GM21360 (cell line): ENCODE data around the gene PTGS1.

Experiments used
- ATAC-seq: cut with Tn5 transposase; IDR thresholded peaks from one replicate; pipeline ENCODE4 v1.9.1; 2021; ENCODE audit warnings: mild to moderate bottlenecking, moderate library complexity; ENCODE audit not compliant: unreplicated experiment

The PTGS1 gene

DNA sequence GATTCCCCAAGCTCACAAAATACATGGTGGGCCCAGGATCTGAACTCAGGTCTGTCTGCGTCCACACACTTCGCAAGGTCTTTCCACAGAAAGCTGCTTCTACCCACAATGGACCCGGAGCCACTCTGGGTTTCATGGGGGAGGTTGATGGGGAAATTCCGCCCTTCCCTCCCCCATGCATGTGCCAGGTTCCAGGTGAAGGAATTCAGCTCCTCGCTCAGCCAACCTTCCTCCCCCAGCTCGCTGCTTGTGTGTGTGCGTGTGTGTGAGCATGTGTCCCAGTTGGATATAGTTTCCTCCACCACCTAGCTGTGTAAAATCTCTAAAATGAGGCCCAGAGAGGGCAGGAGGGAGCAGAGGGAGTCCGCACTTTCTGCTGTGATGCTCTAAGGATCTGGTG lies 1.0 kb downstream of the PTGS1 start:
- ATAC-seq = no peak

DNA sequence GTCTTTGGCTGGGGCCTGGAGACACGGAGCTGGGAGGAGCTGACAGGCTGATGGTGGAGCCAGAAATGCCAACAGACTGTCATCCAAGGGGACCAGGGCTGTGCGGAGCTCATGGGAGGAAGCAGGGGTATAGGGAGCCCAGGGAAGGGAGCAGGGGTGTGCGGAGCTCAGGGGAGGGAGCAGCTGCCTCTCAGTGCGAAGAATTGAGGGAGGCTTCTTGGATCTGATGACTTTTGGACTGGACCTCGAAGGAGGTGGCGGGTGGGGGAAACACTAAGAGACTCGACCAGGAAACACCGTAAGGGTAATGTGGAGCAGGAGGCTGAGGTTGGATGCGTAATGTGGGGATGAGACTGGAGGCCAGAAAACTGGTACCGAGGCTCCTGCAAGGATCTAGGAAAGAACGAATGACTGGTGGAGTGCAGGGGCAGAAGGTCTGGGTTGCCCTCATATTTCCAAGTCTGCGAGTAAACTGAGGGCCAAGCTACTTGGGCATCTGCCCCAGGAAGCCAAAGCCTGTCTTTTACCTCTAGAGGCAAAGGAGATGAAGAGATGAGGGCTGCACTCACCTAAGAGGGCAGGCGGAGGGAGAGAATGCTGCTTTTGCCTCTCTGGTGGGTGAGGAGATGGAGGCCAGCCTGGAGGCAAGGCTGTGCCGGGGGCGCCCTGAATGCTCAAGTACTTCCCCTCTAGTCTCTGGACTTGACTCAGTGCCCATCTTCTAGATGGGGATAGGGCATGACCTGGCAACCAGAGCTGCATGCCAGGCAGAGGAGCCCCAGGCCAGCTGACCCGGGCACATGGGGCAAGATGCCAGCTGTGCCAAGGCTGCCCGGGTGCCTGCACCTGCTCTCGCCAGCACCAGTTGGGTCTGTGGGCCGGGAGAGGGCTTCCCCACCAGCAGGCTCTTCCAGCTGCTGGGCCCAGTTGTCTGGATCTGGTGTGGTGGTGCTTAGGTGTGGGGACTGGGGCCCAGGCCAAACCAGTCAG lies 2.3 kb downstream of the PTGS1 start:
- no peak for ATAC-seq

DNA sequence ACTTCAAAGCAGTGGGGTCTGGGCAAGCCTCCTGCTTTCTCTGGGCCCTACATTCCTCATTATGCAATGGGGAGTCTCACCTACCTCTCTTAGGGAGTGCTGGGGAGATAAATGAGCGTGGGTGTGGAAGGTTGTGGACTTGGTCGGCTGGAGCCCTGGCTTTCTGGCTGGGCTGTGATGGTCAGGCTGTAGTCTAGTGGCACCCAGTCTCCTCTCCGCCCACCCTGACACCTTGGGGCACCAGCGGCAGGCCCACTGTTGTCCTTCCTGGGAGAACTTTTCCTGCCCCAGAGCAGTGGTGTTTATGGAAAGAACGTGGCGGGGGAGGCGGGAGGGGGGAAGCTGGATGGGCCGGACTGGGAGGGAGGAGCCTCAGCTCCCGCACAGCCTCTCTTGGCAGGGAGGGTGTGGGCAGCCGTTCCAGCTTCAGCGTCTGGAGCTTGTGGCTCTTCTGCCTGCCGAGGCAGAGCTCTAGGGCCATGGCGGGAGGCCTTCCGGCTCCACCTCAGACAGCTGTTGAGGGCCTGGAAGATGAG lies 4.1 kb downstream of the PTGS1 start:
- ATAC-seq = no peak

DNA sequence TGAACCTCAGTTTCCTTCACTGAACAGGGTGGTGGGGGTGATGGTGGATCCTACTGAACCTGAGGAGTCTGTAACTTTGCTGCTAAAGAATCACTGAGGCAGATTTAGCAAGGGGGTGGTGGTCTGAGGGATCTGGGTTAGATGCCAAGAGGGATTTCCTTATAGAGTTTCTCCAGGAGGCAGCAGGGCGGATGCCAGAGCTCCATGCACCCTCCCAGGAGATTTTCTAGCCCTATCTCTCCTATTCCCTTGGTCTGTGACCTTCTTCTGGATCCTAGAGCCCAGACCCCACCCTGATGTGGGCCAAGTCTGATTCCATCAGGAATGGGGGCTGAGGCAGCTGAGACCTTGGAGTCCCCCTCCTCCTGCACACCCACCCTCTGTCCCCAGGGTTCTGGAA lies 6.0 kb downstream of the PTGS1 start:
- no peak for ATAC-seq

DNA sequence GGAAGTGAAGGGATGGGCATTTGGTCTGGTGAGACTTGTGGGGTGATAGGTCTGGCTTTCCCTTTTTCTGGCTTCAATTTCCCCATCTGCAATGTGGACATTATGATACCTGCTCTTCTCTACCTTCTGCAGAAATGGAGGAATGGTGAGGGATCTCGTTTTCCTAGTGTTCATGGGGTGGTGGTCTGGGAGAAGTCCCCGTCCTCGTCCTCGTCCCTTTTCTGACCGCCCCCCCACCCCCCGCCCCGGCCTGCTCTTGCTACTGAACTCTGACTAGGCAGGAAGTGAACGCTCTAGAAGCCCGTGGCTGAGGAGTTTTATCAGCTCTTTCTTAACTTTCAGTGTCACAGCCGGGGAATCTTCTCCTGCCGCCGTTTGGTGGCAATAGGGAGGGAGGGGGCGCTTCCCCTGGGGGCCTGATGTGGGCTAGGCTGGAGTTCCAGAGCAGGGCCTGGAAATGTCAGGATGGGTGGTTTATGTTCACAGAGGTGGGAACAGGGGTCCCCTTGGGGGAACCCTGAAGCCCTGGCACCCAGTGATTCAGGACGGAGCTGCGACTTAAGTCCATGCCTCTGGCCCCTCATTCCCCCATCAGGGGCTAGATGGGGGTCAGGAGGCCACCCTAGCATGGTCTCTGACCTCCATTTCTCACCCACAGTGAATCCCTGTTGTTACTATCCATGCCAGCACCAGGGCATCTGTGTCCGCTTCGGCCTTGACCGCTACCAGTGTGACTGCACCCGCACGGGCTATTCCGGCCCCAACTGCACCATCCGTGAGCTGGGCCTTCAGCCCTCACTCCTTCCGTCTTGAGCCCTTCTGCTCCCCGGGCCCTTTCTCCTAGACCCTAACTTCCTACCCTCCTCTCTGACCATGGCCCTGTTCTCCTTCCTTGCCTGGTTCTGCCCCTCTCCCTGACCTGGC lies 6.7 kb downstream of the PTGS1 start:
- no peak for ATAC-seq

DNA sequence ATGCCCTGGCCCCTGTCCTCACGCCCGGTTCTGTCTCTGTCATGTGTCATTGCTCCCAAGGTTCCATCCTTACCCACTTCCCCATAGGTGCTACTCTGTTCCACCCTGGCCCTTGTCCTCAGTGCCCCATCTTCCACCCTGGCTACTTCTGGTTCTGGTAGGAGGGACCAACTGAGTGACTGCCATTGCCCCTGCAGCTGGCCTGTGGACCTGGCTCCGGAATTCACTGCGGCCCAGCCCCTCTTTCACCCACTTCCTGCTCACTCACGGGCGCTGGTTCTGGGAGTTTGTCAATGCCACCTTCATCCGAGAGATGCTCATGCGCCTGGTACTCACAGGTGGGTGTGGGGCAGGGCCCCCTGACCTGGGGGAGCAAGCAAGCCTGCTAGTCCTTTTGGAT lies 7.4 kb downstream of the PTGS1 start:
- no peak for ATAC-seq

DNA sequence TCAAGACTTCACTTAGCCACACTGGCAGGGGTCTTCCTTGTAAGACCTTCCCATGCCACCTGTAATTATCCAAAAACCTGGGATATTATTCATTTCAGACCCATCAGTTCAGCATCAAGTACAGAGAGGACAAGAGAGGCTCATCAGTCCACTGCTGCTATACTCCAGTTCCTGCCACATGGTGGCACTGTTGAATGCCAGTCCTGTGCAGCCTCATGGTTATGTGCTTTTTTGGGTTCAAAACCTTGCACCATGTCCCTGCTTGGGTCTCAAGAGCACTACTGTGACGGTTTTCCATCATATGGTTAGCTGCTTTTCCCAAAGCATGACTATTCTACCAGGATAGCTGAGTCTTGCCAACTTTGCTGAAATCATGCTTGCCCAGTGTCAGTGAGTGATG lies 8.5 kb downstream of the PTGS1 start:
- ATAC-seq = no peak

DNA sequence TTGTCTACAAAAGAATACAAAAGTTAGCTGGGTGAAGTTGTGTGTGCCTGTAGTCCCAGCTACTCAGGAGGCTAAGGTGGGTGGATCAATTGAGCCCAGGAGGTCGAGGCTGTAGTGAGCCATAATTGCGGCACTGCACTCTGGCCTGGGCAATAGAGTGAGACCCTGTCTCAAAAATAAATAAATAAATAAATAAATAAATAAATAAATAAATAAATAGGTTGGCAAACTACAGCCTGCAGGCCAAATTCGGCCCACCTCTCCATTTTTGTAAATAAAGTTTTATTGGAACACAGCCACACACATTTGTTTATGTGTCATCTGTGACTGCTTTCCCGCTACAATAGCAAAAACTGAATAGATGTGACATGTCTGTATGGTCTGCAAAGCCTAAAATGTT lies 9.5 kb downstream of the PTGS1 start:
- no peak for ATAC-seq

DNA sequence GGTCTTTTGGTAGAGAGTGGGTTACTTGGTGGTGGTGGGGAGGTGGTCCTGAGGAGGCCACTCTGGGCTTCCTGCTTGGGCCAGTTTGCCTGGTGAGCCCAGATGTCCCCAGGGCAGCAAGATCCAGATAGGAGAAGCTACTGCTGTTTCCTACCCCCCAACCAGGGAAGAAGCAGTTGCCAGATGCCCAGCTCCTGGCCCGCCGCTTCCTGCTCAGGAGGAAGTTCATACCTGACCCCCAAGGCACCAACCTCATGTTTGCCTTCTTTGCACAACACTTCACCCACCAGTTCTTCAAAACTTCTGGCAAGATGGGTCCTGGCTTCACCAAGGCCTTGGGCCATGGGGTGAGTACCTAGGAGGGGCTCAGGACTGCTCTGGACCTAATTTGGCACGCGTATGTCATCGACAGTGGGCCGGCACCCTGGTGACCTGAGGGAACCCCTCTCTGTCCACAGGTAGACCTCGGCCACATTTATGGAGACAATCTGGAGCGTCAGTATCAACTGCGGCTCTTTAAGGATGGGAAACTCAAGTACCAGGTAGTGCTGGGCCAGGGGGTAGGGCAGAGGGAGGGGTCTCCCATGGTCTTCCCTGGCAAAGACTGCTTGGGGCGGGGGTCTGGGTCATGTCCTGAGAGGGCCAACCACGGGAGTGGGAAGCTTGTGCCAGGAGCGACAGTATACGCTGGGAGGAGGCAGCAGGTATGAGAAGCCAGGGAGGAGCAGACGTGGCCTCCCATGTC lies 10.6 kb downstream of the PTGS1 start:
- ATAC-seq = no peak

DNA sequence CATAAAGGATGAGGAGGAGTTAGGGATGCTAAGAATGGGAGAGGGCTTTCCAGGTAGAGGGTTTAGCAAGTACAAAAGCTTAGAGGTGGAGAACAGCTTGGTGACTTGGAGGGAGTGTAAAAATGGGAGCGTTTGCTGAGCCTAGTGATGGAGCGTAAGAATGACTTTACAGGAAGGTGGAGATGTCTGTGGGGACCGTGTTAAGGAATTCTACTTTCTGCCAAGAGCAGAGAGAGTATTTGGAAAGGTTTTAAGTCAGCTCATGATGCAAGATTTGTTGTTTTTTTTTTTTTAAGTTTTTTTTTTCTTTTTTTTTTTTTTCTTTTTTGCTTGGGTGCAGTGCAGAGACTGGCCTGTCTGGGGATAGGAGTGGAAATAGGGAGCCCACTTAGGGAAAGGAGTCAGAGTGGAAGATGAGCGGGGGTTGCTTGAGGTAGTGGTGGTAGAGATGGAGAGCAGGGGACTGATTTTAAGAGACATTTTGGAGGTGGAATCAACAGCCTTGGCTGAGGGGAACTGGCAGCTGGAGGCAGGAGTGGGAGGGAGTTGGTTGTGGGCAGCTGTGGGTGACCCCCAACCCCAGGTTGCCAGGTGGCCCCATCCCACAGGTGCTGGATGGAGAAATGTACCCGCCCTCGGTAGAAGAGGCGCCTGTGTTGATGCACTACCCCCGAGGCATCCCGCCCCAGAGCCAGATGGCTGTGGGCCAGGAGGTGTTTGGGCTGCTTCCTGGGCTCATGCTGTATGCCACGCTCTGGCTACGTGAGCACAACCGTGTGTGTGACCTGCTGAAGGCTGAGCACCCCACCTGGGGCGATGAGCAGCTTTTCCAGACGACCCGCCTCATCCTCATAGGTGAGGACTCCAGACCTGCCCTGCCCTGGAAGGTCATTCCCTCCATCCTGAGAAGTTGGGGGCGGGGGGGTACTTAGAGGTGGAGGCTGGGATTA lies 12.4 kb downstream of the PTGS1 start:
- no peak for ATAC-seq

DNA sequence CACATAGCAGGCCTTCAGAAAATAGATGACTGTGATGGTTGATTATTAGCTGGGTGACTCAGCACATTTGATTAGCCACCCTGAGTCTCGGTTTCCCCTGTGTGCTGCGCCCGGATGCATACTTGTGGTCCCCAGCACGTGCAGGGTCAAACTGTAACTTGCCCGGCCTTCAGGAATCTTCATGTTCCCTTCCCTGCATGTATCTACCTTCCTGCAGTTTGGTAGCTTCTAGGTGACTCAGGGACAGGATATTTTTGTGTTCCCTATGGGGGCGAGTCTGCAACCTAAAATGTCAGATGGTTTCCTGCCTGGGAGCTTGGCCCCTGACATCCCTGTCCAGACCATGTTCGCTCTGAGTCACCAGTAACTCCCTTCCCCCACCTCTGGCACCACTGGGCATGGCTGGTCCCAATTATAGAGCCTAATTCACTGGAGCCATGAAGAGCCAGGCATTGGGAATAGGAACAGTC lies 13.2 kb downstream of the PTGS1 start:
- no peak for ATAC-seq

DNA sequence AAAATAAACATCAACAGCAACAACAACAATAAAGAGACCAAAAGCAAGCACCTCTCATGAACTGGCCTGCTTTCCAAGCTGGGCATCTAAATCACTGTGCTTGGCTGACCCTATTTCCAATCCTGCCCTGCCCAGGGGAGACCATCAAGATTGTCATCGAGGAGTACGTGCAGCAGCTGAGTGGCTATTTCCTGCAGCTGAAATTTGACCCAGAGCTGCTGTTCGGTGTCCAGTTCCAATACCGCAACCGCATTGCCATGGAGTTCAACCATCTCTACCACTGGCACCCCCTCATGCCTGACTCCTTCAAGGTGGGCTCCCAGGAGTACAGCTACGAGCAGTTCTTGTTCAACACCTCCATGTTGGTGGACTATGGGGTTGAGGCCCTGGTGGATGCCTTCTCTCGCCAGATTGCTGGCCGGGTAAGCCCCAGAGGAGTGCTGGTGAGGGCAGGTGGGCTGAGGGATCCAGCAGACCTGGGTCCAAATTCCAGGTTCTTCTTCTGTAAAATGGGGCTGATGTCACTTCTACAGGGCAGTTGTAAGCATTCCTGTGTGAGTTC lies 15.6 kb downstream of the PTGS1 start:
- ATAC-seq = no peak

DNA sequence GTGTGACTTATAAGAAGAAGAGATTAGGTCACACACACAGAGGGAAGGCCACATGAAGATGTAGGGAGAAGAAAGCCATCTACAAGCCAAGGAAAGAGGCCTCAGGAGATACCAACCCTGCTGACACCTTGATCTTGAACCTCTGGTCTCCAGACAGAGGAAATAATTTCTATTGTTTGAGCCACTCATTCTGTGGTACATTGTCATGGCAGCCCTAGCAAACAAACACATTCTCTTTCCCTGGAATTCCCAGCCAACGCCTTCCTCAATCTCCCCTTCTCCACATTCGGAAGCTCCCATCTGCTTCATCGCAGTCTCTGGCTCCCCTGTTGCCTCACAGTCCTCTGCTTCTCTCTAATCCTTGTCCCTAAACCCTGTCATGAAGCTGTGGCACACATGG lies 16.7 kb downstream of the PTGS1 start:
- no peak for ATAC-seq

DNA sequence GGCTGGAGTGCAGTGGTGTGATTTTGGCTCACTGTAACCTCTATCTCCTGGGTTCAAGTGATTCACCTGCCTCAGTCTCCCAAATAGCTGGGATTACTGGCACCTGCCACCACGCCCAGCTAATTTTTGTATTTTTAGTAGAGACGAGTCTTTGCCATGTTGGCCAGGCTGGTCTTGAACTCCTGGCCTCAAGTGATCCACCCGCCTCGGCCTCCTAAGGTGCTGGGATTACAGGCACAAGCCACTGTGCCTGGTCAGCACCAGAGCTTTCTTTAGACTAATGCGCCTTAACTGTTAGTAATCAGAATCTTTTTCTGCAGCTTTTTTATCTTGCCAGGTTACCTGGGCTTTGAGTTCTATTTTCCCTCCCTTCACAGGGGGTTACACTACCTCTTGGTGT lies 18.4 kb downstream of the PTGS1 start:
- ATAC-seq = no peak

DNA sequence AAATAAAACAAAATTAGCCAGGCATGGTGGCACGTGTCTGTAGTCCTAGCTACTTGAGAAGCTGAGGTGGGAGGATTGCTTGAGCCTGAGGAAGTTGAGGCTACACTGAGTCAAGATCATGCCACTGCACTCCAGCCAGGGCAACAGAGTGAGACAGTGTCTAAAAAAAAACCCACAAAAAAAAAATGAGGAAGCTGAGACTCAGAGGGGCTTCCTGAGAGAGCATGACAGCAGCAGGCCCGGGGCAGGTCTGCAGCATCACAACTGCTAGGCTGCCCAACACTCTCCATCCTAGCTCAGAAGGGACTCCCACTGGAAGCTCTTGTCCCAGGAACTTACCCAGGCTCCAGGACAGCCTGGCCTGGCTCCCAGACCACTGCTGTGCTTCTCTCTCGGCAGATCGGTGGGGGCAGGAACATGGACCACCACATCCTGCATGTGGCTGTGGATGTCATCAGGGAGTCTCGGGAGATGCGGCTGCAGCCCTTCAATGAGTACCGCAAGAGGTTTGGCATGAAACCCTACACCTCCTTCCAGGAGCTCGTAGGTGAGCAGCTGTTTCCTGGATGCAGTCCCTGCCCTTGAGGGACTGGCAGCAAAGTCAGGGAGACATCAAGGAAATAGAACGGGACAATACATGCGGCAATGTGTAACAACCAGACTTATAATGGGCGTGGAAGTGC lies 19.1 kb downstream of the PTGS1 start:
- peak; percentile 66 for ATAC-seq

DNA sequence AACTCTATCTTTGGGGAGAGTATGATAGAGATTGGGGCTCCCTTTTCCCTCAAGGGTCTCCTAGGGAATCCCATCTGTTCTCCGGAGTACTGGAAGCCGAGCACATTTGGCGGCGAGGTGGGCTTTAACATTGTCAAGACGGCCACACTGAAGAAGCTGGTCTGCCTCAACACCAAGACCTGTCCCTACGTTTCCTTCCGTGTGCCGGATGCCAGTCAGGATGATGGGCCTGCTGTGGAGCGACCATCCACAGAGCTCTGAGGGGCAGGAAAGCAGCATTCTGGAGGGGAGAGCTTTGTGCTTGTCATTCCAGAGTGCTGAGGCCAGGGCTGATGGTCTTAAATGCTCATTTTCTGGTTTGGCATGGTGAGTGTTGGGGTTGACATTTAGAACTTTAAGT lies 21.5 kb downstream of the PTGS1 start:
- ATAC-seq = no peak

DNA sequence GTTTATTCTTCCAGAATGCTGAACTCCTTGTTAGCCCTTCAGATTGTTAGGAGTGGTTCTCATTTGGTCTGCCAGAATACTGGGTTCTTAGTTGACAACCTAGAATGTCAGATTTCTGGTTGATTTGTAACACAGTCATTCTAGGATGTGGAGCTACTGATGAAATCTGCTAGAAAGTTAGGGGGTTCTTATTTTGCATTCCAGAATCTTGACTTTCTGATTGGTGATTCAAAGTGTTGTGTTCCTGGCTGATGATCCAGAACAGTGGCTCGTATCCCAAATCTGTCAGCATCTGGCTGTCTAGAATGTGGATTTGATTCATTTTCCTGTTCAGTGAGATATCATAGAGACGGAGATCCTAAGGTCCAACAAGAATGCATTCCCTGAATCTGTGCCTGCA lies 21.9 kb downstream of the PTGS1 start:
- ATAC-seq = no peak

DNA sequence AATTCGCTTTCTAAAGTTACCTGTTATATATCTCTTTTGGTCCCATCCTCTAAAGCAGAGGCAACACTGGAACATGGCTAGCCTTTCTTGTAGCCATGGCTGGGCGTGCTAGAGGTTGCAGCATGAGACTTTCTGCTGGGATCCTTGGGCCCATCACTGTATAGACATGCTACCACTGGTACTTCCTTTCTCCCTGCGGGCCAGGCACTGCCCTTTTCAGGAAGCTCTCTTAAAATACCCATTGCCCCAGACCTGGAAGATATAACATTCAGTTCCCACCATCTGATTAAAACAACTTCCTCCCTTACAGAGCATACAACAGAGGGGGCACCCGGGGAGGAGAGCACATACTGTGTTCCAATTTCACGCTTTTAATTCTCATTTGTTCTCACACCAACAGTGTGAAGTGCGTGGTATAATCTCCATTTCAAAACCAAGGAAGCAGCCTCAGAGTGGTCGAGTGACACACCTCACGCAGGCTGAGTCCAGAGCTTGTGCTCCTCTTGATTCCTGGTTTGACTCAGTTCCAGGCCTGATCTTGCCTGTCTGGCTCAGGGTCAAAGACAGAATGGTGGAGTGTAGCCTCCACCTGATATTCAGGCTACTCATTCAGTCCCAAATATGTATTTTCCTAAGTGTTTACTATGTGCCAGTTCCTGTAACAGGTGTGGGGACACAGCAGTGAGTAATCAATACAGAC lies 22.6 kb downstream of the PTGS1 start:
- ATAC-seq = no peak
